NCI-H460 (cell line): ENCODE measurements around the gene NR3C2. TPM values are rescaled to one million over a fixed set of nuclear protein-coding genes. Genes with fewer than 3 reads are reported as not detected.
"Not testable (repeated sequence)": the region's sequence is repeated elsewhere in the genome, so short reads cannot be mapped to it uniquely, and the experiment has no call there.

ENCODE experiments used
- DNase-seq: peaks from one replicate; pipeline ENCODE4 v3.0.0-alpha.2; 2016; ENCODE audit warnings: low read depth; ENCODE audit errors: extremely low read depth
- total RNA-seq: library from RNA; depleted of rRNA; stranded (reverse); fragments of >200 nt; shearing (Covaris generic); gene quantifications from 2 replicates; pipeline ENCODE4 v1.2.3, GENCODE V29; 2014

Gene NR3C2
- total RNA-seq, 1 experiment from 2014 or later = 0.15 TPM

DNA sequence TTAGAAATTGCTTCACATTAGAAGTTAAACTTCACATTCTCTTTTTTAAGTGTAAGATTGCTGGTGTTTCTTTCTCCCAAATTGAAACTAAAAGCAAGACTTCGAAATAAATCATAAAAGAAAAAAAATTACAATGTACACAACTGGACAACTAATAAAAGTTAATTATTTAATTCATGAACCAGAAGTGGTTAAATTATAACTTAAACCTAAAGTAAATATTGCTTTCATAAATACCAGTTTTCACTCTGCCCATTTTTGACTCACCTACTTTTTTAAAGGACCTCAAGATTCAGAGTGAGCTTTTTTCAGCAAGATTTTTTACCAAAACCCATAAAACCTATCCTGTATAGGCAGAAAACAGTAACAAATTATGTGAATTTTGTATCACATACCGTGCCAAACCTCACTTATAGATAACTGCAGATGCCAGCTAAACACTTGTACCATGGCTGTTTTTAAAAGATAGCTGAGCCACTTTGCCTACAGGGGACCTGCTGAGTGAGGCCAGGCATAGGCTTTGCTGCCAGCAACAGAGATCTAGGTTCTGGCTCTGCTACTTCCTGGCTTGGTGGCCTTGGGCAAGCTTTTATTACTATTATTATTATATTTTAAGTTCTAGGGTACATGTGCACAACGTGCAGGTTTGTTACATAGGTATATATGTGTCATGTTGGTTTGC, 259.8 kb downstream of the NR3C2 start:
- no peak for DNase-seq

DNA sequence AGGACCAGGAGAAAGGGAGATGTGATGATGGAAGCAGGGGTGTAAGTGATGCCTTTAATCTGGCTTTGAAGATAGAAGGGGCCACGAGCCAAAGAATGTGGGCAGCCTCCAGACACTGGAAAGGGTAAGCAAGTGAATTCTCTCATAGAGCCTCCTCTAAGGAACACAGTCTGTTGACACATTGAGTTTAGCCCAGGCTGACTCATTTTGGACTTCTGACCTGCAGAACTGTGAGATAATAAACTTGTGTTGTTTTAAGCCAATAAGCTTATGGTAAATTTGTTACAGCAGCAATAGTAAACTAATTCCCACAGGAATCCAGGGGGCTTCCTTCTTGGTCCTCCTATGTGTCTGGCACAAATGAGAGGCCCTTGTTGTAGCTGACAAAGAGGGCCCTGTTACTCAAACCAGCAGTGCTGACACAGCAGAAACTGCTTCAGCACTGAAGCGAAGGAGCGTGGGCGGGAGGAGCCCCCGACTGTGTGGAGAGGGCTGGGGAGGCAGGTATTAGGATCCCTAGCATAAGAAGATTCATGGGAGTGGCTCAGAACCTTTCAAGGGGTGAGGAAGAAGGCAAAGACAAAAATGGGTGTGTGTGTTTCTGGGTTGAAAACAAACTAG, 268.7 kb downstream of the NR3C2 start:
- DNase-seq = no peak

DNA sequence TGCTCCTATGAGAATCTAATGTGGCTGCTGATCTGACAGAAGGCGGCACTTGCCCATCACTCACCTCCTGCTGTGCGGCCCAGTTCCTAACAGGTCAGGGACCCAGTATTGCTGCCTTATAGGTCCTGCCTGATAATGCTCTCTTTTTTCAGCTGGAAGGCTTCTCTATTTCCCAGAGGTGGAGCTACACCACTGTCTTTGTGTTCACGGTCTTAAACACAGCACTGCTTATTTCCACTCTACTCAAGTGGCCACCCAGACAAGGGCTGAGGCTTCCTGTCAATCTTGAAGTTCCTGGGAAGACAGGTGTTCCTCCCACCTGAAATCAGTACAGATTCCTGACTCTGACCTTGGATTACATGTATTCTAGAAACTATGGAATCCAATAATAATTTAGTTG, 270.6 kb downstream of the NR3C2 start:
- no peak for DNase-seq

DNA sequence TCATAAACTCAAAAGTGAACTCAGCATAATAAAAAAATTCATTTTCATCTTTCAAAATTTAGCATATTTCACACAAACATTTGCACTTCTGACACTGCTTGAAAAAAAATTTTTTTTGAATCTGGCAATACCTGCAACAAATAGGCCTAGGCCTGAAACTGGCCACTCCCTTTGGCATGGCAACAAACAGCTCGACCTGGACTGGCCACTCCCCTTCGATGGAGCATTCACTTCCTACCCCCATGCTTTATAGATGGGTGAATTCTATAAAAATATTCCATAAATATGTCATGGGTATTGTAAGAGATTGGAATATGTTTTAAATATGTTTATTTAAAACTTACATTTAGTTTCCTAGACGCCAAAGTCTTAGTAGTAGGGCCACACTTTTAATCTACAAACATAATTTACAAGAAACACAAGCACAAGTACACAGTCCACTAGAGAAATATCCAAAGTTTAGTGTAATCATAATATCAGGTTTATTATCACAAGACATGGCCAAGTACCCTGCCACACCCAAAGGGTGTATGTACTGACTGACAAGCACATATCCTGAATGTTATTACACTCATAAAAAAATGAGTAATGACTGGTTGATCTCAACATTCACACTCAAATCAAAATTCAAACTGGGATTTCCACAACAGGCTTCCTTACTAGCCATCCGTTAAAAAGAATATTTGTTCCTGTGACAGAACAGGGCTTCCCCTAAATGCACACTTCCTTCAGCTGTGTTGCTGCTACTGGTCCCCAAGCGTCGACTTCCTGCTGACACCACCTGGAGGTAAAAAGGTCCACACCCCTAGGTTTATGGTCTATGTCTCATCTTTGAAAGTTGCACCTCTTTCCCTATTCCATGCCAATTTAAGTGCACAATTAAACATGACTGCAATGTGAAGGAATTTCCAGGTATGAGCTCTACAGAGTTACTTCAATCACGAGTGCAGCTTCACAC, 271.5 kb downstream of the NR3C2 start:
- DNase-seq = no peak

DNA sequence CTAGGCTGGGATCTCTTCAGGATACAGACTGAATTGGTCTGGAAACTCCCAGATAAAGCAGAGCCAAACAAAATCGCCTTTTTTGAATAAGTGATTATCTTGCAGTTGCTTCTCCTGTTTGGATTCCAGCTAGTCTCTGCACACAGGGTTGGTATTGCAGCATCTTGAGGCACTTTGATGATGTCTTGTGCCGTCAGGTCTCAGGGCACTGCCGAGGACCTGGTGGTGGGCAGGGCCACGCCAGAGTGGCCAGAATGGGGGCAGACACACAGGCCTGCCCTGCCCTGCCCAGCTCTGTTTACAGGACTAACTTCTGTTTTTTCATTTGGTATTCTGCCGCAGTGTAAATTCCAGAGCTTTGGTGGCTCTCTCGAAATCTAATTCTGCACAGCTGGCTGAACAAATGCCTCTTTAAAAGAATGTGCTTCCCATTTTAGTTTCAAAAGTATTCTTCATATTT, 276.1 kb downstream of the NR3C2 start:
- no peak for DNase-seq

DNA sequence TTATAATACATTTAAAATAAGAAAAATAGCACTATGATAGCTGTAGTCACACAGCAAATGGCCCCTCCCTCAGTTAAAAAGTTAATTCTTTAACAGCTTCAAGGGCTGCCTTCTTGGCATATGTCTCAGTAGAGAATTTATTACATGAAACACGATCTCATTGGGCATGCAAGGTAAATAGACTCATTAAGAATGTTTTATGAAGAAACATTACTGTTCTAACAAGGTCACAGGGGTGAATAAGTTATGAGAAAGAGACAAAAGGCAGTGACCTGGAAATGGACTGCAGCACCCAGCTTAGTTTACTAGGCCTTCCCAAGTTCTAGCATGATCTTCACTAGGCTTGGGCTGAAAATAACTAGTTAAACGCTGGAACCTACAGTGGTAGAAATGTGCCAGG, 277.7 kb downstream of the NR3C2 start:
- no peak for DNase-seq

DNA sequence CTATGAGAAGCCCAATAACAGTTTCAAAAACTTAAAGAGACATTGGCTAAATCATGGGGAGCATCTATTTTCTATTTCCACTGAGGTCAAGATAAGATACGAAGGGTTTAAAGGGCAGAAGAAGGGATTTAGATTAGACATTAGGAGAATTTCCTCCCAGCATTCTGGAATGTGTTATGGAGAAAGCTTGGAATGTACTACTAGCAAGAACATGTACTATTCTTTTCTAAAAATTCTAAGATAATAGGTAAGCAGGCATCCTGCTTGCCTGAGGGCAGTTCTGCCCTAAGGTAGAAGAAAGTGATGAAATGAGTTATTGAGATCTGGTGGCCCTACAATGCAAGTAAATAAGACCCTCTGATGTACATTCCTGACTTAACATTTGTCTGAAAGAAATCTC, 279.2 kb downstream of the NR3C2 start:
- DNase-seq = no peak

DNA sequence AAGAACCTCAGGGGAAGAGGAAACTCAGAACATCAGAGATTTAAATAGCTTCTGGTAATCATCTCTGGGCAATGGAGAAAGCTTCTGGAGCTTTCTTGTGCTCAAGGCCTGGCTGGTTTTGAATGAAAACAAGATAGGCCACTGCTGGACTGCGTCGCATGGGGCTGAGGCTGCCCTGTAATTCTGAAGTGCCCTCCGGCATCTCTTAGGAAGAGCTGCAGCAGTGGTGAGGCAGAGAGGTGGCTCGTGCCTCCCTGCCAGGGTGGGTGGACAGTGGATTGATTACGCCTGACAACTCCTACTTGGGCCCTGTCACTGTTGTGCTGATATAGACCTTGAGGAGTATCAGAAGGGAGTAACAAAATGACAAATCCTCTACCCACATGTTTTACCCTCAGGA, 279.7 kb downstream of the NR3C2 start:
- DNase-seq = no peak

DNA sequence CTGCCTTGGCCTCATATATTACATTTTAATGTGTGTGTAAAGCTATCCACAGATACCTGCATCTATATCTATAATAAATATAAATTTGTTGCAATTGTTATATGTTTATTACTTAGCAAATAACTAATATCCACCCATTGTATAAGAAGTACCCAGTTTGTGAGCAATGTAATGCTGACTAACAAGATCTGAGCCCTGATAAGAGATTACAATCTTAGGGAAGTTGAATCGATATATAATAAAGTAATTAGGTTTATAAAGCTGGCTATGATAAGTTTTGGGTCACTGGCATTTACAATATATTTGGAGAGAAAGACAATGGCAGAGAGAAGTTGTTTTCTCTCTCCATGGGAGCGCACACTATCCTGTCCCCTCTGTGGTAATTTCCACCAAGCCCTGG, 280.6 kb downstream of the NR3C2 start:
- DNase-seq = no peak

DNA sequence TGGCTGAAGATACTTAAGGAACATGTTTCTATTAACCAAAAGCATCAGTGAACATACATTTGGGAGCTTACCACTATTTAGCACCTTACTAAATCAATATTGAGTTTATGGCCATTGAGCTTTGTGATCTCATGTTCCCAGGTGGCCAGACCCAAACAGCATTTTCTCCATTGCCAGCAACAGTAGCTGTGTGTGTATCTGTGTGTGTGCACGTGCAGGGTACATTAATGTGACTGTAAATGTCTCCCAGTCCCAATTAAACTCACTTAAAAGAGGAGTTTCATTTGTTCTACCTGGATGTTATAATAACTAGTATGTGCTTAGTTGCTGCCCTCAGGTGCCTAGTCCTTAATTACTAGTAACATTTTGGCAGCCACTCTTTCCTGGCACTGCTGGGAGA, 282.4 kb downstream of the NR3C2 start:
- DNase-seq = no peak

DNA sequence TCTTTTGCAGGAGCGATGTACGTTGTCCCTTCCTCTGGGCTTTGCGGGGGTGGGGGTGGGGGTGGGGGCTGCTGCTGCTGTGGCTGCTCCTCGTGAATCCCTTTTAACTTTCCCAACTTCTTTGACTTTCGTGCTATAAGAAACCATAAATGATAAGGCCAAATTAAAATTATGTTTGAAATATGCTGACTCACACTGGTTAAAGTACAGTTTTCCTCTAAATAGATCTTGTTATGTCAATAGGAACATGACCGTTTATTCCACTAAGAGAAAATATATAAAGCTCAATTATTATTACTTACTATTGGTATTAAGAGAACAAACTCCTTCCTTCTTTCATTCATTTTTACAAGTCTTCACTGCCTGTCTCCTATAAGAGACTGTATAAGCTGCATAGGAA, 287.4 kb downstream of the NR3C2 start:
- no peak for DNase-seq

DNA sequence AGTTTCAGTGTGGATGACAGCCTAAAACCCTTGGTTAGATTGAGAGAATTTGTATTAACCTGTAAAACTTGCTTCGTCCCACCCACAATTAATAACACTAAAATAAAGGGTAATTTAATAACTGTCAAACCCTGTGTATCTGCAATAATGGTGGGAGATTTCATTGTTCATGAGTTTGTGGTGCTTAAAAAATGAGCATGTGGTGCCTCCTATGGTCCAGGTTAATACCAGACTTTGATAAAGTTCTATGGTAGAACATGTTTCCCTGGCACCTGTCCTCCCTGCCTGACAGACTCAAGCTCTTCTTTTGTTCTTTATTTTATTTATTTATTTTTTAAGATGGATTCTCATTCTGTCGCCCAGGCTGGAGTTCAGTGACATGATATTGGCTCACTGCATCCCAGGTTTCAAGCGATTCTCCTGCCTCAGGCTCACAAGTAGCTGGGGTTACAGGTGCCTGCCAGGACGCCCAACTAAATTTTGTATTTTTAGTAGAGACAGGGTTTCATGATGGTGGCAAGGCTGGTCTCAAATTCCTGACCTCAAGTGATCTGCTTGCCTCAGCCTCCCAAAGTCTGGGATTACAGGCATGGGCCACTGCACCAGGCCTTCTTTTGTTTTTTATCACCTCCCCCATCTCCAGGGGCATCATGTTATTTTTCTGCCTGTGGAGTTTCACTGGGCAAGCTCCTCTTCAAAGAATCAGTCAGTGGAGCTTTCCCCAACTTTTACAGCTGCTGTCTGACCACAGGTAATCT, 289.2 kb downstream of the NR3C2 start:
- no peak for DNase-seq

DNA sequence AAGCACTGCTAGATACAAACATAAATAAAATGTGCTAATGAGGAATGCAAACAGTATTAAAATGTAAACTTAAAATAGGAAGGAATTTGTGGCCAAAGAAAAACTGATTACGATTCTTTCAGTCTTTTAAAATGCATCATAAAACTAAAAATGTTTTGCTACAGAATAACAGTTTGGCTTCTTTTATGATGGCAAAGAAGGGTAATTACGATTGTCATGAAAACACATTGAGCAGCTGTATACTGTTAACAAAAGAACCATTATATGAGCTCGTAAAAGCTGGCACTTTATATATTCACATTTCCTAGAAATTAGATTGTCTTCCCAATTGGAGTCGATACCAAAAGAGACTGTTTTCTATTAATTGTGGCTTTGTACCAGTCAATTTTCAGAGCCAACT, 290.4 kb downstream of the NR3C2 start:
- no peak for DNase-seq

DNA sequence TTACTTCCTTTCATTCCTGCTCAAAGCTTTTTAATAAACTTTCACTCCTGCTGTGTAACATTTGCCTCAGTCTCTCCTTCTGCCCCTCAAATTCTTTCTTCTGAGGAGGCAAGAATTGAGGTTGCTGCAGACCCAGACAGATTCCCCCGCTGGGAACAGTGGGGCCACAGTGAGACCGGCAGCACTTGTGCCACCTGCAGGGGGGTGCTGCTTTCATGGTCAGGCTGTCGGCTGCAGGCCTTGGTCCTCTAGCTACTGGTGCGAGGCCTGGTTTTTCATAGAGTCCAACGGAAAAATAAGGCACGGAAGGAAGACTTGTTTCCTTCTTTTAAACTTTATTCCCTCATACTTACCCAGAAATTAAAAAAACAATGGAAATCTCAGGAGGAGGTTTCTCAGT, 296.7 kb downstream of the NR3C2 start:
- no peak for DNase-seq

DNA sequence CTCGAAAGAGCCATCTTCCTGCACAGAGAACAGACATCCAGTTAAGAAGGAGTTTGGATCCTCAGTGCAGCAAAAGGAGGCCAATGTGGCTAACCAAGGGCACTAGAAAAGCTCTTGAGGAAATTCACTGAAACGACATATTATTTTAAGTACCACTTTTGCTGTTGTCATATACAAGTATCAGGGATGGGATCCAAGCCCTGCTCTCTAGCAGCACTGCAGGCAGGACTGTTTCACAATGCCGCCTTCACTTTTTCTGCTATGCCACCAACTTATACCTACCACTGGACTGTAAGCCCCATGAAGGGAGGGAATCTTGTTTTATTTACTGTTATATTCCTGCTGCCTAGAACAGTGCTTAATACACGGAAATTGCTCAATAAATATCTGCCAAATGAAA, 299.0 kb downstream of the NR3C2 start:
- DNase-seq = no peak

DNA sequence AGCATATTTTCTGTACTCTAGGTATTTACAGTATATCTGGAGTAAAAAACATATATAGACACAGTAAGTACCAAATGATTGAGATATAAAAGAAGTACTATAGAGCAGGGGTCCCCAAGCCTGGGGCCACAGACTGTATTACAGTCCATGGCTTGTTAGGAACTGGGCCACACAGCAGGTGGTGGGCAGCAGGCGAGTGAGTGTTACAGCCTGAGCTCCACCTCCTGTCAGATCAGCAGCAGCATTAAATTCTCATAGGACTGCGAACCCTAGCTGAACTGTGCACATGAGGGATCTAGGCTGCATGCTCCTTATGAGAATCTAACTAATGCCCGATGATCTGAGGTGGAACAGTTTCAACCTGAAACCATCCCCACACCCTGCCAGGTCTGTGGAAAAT, 300.7 kb downstream of the NR3C2 start:
- no peak for DNase-seq

DNA sequence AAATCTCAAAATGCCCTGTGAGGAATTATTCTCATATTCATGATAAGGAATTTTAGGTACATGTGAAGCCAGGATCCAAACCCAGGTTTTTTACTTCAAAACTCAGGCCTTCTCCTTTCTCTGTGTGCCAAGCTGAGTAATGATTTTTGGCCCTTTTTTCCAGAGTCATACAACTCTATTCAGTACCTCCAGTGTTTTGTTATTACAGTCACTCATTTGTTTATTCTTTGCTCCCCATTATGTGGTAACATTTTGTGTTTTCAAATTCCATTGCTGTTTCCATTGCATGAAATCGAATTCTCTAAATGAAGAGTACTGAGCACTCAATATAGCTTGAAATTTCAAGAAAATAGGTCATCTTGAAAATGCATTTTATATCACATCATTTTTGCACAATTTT, 315.4 kb downstream of the NR3C2 start:
- DNase-seq = no peak

DNA sequence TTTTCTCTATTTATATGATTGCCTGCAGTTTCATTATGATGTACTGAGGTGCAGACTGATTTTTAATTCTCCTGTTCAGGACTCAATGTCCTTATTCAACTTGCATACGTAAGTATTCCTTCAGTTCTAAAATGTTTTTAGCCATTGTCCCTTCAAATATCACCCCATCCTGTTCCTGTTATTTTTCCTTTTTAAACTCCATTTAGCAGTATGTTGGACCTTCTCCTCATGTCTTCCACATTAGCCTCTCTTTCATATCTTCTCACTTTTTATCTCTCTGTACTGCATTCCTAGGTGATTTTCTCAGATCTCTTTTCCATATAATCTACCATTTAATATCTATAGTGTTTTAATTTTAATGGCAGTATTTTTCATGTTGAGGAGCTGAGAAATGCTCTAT, 317.7 kb downstream of the NR3C2 start:
- DNase-seq = no peak

DNA sequence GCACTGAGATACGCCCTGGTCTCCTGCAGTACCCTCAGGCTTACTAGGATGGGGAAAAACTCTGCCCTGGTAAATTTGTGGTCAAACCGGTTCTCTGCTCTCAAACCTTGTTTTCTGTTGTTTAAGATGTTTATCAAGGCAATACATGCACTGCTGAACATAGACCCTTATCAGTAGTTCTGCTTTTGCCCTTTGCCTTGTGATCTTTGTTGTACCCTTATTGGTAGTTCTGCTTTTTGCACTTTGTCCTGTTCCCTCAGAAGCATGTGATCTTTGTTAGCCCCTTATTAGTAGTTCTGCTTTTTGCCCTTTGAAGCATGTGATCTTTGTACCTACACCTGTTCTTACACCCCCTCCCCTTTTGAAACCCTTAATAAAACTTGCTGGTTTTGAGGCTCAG, 319.1 kb downstream of the NR3C2 start:
- DNase-seq = not testable (repeated sequence)

DNA sequence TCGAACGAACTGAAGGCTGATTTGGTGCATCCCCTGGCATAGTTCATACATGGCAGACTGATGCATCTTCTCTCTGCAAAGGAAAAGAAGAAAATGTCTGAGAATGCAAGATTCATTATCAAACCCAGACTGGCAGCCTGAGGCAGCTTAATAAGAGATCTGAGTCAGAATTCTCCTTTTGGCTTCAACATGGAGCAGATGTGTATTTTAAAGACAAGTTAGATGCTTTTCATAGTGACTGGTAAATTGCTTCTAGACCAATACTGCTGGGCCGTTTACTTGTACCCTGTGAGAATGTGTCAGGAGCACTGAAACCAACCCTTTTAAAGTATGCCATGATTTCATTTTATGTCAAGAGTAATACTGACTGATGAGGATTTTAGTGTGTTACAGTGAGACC, 322.0 kb downstream of the NR3C2 start:
- no peak for DNase-seq

DNA sequence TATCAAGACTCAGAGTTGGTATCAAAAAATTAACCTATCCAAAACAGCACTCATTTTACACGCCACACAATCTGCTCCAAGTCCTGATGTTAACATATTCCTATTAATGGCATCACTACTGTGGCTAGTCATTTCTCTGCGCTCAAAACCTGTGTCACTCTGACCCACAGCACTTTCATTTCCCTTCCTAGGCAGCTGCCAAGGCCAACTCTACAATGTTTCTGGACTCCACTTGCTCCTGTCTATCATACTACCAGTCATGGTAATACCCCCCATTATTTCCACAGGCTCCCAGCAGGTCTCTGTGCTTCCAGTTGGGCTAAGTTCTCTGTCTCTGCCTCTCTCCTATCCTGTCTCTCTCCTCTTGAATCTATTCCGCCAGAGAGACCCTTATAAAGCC, 323.6 kb downstream of the NR3C2 start:
- DNase-seq = no peak
